GM10248 (cell line): ENCODE results near the gene PDLIM1.

ENCODE experiments used
- CTCF ChIA-PET: fragments of 300-600 bp; sonication (Branson Sonifier 250); formaldehyde crosslinking; extraction: SDS; loops from one replicate; lab custom pipeline; 2021; ENCODE audit warnings: antibody characterized with exemption; lab: Yijun Ruan, JAX
- POLR2A ChIA-PET: fragments of 350-650 bp; sonication (Branson Sonifier 250); formaldehyde crosslinking; extraction: SDS; loops from one replicate; lab custom pipeline; 2020; ENCODE audit warnings: antibody characterized with exemption; lab: Yijun Ruan, JAX
- DNase-seq: peaks from one replicate; pipeline ENCODE4 v3.0.0; 2012; ENCODE audit errors: extremely low spot score
- CTCF ChIP-seq: IDR thresholded peaks from 2 replicates; pipeline ENCODE4 v1.5.1; 2012; ENCODE audit warnings: mild to moderate bottlenecking, low read depth; ENCODE audit errors: extremely low read depth, missing control alignments, control extremely low read depth

Gene PDLIM1

GRCh38 chr10:95308389-95309302 is 17.8 kb upstream of the PDLIM1 start:
- ChIA-PET POLR2A (interaction anchor here (0.6 kb wide), 1 partner anchor 290 kb away, joined by 6 read pairs; no protein-coding TSS in a partner anchor), CTCF (interaction anchor here (1.4 to 1.9 kb wide), 4 partner anchors 10 to 62 kb away, joined by 3 to 9 read pairs (median 6); no protein-coding TSS in a partner anchor)
- DNase-seq: no peak
- no peak for TF ChIP-seq CTCF

DNA sequence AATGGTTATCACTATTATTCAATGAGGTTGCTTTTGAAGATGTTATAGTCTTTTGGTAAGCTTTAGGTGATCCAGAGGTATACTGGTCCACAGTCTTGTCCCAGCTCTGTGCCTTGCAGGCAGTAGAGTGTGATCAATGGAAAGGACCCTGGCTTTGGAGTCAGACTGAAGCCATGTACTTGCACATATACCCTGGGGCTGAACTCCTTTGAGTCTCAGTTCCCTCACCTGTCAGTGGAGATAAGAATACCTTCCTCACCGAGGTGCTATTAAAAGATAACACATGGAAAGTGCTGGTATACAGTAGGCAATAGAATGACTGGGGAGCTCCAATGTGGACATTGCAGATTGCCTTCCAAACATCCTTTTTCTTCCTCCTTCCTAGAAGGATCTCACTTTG is 16.0 kb upstream of the PDLIM1 start:
- no peak for TF ChIP-seq CTCF
- no peak for DNase-seq
- ChIA-PET POLR2A (no interaction called here), CTCF (interaction anchor here (0.5 to 1.2 kb wide), 2 partner anchors 11 to 85 kb away, joined by 3 to 5 read pairs; no protein-coding TSS in a partner anchor)

DNA sequence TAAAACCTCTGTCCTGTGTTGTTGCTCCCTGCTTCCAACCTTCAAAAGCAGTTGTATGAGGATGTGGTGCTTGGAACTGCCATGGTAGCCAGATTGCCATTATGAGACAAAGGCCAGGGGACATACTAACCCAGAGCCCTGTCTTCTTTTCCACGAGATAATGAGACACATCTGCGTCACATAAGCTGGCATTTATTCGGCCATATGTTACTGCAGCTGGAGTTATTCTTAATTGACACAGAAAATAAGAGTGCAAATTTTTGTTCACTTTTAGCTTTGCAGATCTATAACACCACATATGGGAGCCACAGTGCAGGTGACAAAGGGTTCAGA is 15.5 kb upstream of the PDLIM1 start:
- POLR2A ChIA-PET: no interaction called here
- DNase-seq: no peak
- no peak for TF ChIP-seq CTCF
- CTCF ChIA-PET: interaction anchor here (1.0 to 1.2 kb wide), 2 partner anchors 11 to 32 kb away, joined by 3 read pairs; no protein-coding TSS in a partner anchor

GRCh38 chr10:95305606-95306317 is 15.0 kb upstream of the PDLIM1 start:
- no peak for DNase-seq
- no peak for TF ChIP-seq CTCF
- ChIA-PET CTCF (interaction anchor here (1.0 to 1.7 kb wide), 2 partner anchors 32 to 60 kb away, joined by 3 to 6 read pairs; no protein-coding TSS in a partner anchor), POLR2A (no interaction called here)

DNA sequence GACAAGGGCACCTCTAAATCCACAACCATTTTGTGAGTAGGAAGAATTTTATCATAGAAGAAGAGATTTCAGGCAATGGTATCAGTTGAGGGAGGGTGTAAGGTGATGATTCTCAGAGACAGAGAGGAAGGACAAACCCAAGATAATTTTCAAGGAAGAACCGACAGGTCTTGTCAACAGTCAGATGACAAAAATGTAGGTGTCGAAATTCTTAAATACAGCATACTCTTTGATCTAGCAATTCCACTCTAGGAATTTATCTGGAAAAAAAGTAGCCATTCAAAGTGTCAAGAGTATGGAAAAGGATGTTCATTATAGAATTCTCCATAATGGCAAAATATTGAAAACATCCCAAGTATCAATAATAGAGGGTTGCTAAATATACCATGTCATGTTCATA is 14.2 kb upstream of the PDLIM1 start:
- TF ChIP-seq CTCF: no peak
- CTCF ChIA-PET: interaction anchor here (1.5 to 1.7 kb wide), 2 partner anchors 18 to 59 kb away, joined by 4 to 6 read pairs; no protein-coding TSS in a partner anchor
- POLR2A ChIA-PET: no interaction called here
- no peak for DNase-seq

- no peak for TF ChIP-seq CTCF
- ChIA-PET CTCF (interaction anchor here (1.5 to 1.7 kb wide), 2 partner anchors 19 to 59 kb away, joined by 4 to 6 read pairs; no protein-coding TSS in a partner anchor), POLR2A (no interaction called here)
- no peak for DNase-seq
Observed at GRCh38 chr10:95304463-95304862, 13.7 kb upstream of the PDLIM1 start.
